Measurements from ENCODE around the gene DLG2.

DNA sequence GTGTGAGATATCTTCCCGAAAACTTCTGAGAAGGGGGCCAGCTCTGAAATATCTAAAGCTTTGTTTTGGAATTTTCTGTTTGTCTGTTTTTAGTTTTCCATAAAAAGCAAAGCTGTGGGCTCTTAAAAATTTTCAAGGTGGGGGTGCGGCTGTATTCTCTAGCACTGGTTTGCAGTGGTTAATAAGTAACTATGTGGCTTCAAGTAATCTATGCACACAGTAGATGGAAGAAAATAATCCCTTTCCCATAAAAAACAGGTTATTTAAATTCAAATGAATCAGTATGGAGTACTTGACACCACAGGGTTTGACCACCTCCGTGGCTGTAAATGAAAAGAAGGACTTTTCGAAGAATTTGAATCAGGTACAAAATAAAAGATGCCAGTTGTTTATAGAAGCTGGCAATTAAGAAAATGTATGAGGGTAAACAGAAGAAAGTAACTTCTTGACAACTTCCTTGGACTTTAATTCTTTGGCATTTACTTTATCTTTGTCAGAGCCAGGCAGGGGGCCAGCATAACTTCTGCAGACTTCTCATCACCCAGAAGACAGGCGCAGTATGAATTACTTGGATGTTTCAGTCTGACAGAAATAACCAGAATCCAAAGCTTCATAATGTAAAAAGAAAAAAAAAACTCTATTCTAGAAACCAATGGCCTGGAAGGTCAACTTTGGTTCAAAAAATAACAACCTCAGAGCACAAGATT, 981.0 kb downstream of the DLG2 start:
- no peak for TF ChIP-seq POLR2A (IDR thresholded peaks at IDR 0.05; ENCODE audit: low read depth, low read length)
- TF ChIP-seq, protein P1, sequence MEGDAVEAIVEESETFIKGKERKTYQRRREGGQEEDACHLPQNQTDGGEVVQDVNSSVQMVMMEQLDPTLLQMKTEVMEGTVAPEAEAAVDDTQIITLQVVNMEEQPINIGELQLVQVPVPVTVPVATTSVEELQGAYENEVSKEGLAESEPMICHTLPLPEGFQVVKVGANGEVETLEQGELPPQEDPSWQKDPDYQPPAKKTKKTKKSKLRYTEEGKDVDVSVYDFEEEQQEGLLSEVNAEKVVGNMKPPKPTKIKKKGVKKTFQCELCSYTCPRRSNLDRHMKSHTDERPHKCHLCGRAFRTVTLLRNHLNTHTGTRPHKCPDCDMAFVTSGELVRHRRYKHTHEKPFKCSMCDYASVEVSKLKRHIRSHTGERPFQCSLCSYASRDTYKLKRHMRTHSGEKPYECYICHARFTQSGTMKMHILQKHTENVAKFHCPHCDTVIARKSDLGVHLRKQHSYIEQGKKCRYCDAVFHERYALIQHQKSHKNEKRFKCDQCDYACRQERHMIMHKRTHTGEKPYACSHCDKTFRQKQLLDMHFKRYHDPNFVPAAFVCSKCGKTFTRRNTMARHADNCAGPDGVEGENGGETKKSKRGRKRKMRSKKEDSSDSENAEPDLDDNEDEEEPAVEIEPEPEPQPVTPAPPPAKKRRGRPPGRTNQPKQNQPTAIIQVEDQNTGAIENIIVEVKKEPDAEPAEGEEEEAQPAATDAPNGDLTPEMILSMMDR (IDR thresholded peaks at IDR 0.05; ENCODE audit: extremely low read depth in 1 of 2, insufficient read depth in 1 of 2, low read depth in 1 of 2, low read length in 2 of 2) = no peak
